HAP-1 (cell line): ENCODE results near the gene SCARB2.
A peak's percentile ranks its signal among the peaks of the same experiment; 100 is the strongest.
"Not testable (repeated sequence)": the region's sequence is repeated elsewhere in the genome, so short reads cannot be mapped to it uniquely, and the experiment has no call there.

Experiments used
- DNase-seq, 2 experiments: peaks; one replicate each; pipeline ENCODE4 v3.0.0-alpha.2; 2016 to 2020; ENCODE audit warnings: low spot score in 2 of 2
- H3K27me3 ChIP-seq: fragments of 250-450 bp; sonication (Bioruptor Pico); 2 replicates; pipeline ENCODE4 v1.5.1; 2020; ENCODE audit warnings: low read depth, mild to moderate bottlenecking, moderate library complexity
- H3K36me3 ChIP-seq: fragments of 250-450 bp; sonication (Bioruptor Pico); replicated peaks from 2 replicates; pipeline ENCODE4 v1.5.1; 2020; ENCODE audit warnings: mild to moderate bottlenecking
- H3K4me1 ChIP-seq: fragments of 250-450 bp; sonication (Bioruptor Pico); 2 replicates; pipeline ENCODE4 v1.5.1; 2020; ENCODE audit warnings: mild to moderate bottlenecking
- H3K4me3 ChIP-seq: fragments of 250-450 bp; sonication (Bioruptor Pico); 2 replicates; pipeline ENCODE4 v1.5.1; 2020; ENCODE audit warnings: mild to moderate bottlenecking, moderate library complexity
- H3K9me3 ChIP-seq: fragments of 250-450 bp; sonication (Bioruptor Pico); 2 replicates; pipeline ENCODE4 v1.5.1; 2020; ENCODE audit warnings: mild to moderate bottlenecking, moderate library complexity
- in situ Hi-C: fragments of 300-500 bp; cut with MboI; formaldehyde crosslinking; loops from 3 replicates; pipeline ENCODE4 v1.14.3; 2020; ENCODE audit warnings: low sequenced_read_pairs, inconsistent platforms, mixed read lengths

Gene SCARB2

GRCh38 chr4:76213415-76214176 lies at the start of gene SCARB2:
SCARB2 (minus strand) TSS chr4:76213824; CDS start chr4:76213543, 281 bp downstream.
- peaks cover 21% of the 10 kb centered on the region for H3K4me1 ChIP-seq
- H3K27me3 ChIP-seq = no peaks in the 10 kb centered on the region; the same call in 1 of the 2 replicates
- in situ Hi-C loops = no loop called here
- H3K4me3 ChIP-seq = peak within 1 kb of the TSS; percentile 59
- 0 out of 2 replicates have a peak, but pooled peaks cover 2% of the 10 kb centered on the region for H3K36me3 ChIP-seq
- peak; percentile 66 to 82 for DNase-seq
- no peaks in the 10 kb centered on the region for H3K9me3 ChIP-seq

GRCh38 chr4:76260571-76260970 lies 46.9 kb upstream of the SCARB2 start:
- no peaks in the 10 kb centered on the region for H3K9me3 ChIP-seq
- no peaks in the 10 kb centered on the region for H3K4me1 ChIP-seq
- no peak overlapping the region for H3K4me3 ChIP-seq
- no peak for DNase-seq
- in situ Hi-C loops = no loop called here
- H3K27me3 ChIP-seq = peaks cover 16% of the 10 kb centered on the region
- H3K36me3 ChIP-seq = no peaks in the 10 kb centered on the region

DNA sequence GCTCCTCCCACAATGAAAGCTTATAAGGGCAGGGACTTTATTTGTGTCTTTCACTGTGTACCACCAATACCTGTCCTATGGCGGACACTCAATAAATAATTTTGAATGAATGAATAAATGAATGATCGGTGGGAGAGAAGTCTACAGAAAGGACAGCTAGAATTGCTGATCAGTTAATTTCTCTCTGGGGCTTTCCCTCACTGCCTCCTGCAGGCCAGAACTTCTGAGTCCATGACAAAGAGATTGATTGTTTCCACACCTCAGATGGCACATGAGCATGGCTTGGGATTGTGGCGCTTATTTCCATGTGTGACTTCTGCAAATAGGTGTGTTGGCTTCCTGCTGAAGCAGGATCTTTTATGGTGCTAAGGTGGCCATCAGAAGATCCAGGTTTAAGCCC lies 44.2 kb upstream of the SCARB2 start:
- H3K4me3 ChIP-seq = no peak overlapping the region
- no peak for DNase-seq
- in situ Hi-C loops = no loop called here

GRCh38 chr4:76256968-76257367 lies 43.3 kb upstream of the SCARB2 start:
- Histone ChIP-seq H3K36me3 (no peaks in the 10 kb centered on the region), H3K4me1 (no peaks in the 10 kb centered on the region), H3K4me3 (no peak overlapping the region), H3K27me3 (peaks cover 15% of the 10 kb centered on the region), H3K9me3 (no peaks in the 10 kb centered on the region)
- in situ Hi-C loops = no loop called here
- DNase-seq = no peak

More for the DNA sequence above, 44.2 kb upstream of the SCARB2 start:
- H3K9me3 ChIP-seq = no peaks in the 10 kb centered on the region
- no peaks in the 10 kb centered on the region for H3K4me1 ChIP-seq
- no peaks in the 10 kb centered on the region for H3K36me3 ChIP-seq
- H3K27me3 ChIP-seq = peaks cover 16% of the 10 kb centered on the region

- Histone ChIP-seq H3K4me1 (peaks cover 4% of the 10 kb centered on the region), H3K36me3 (no peaks in the 10 kb centered on the region), H3K4me3 (no peak overlapping the region), H3K9me3 (no peaks in the 10 kb centered on the region), H3K27me3 (peaks cover 11% of the 10 kb centered on the region)
- no peak for DNase-seq
- in situ Hi-C loops = no loop called here
Measured at GRCh38 chr4:76256032-76256431, 42.4 kb upstream of the SCARB2 start.

GRCh38 chr4:76253511-76253910 lies 39.9 kb upstream of the SCARB2 start:
- no peak overlapping the region for H3K4me3 ChIP-seq
- H3K9me3 ChIP-seq = no peaks in the 10 kb centered on the region
- H3K36me3 ChIP-seq = no peaks in the 10 kb centered on the region
- peaks cover 6% of the 10 kb centered on the region for H3K4me1 ChIP-seq
- peaks cover 27% of the 10 kb centered on the region for H3K27me3 ChIP-seq
- DNase-seq = no peak
- in situ Hi-C loops = no loop called here

DNA sequence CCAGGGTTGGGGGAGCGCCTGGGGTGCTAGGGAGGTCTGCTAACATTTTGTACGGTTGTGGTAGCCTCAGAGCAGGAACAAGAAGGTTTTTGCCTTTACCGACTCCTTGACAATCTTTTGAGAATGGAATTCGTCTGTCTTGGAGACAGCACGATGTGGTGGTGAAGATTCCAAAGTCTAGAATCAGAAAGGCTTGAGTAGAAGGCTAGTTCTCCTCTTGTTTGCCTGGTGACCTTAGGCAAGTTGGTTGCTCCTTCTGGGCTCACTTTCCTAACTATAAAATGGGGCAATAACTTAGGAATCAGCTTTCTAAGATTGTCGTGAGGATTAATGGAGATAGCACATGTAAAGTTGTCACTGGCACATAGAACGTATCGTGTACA lies 38.6 kb upstream of the SCARB2 start:
- no peak overlapping the region for H3K4me3 ChIP-seq
- H3K27me3 ChIP-seq = peaks cover 29% of the 10 kb centered on the region

DNA sequence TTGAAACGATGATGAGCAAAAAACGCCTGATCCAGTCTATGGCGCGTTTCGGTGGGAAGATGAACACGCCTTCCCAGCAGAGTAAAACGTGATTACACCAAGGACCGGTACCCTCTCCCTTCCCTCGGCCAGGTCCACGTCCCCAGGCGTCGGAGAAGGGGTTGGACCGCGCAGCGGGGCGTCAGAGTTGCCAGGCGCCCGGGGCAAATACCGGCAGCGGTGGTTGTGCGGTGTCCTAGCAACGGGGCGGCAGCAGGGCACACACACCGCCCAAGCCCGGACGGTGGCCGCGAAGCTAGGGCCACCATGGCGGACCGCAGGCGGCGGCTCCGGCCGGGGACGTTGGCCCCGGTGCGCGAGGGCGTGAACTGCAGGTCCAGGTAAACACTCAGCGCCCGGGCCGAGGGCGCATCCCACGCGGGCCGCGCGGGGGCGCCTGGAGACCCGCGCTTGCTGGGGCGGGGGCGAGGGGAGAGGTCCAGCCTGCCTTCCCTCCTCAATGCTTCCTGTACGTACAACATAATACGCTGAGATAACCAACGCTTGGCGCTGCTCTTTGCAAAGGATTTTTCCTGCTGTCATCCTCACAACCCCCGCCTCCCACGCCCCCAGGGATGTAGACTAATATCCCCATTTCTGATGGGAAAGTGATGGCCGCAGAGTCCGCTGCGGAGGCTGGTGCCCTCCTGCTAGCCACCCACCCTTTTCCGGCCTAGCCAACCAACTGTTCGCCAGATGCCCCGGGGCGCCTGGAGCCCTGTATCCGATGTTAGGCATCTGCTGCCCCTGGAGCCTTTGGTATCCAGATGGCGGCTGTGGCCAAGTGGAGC lies 38.0 kb upstream of the SCARB2 start, which contains the start of gene FAM47E:
FAM47E (plus strand) TSS at position 281 of the 830 bp plus-strand sequence; CDS start at position 307, 26 bp downstream.
- Histone ChIP-seq H3K36me3 (no peaks in the 10 kb centered on the region), H3K4me3 (peak within 1 kb of the TSS; percentile 30), H3K4me1 (peaks cover 6% of the 10 kb centered on the region), H3K9me3 (no peaks in the 10 kb centered on the region), H3K27me3 (peaks cover 29% of the 10 kb centered on the region)
- in situ Hi-C loops = no loop called here
- DNase-seq = peak; percentile 40 to 84

More for the DNA sequence above, 38.6 kb upstream of the SCARB2 start:
- Histone ChIP-seq H3K36me3 (no peaks in the 10 kb centered on the region), H3K4me1 (peaks cover 6% of the 10 kb centered on the region), H3K9me3 (no peaks in the 10 kb centered on the region)
- no peak for DNase-seq
- in situ Hi-C loops = no loop called here

GRCh38 chr4:76250962-76251361 lies 37.3 kb upstream of the SCARB2 start:
- Histone ChIP-seq H3K4me1 (peaks cover 6% of the 10 kb centered on the region), H3K9me3 (no peaks in the 10 kb centered on the region), H3K4me3 (peak overlapping the region; percentile 30), H3K27me3 (peaks cover 29% of the 10 kb centered on the region), H3K36me3 (no peaks in the 10 kb centered on the region)
- no peak for DNase-seq
- in situ Hi-C loops = no loop called here

DNA sequence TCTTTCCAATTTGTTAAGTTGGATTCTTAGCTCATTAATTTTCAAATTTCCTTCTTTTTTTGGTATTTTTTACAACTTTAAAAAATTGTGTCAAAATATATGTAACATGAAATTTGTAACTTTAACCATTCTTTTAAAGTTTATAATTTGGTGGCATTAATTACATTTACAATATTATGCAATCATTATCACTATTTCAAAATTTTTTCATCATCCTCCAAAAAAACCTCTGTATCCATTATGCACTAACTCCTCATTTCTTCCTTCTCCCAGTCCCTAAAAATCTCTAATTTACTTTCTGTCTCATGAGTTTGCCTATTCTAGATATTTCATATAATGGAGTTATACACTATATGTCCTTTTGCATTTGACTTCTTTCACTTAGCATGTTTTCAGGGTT lies 33.2 kb upstream of the SCARB2 start:
- Histone ChIP-seq H3K4me3 (no peak overlapping the region), H3K36me3 (no peaks in the 10 kb centered on the region), H3K4me1 (peaks cover 6% of the 10 kb centered on the region), H3K9me3 (no peaks in the 10 kb centered on the region), H3K27me3 (peaks cover 28% of the 10 kb centered on the region)
- in situ Hi-C loops = no loop called here
- DNase-seq = no peak

DNA sequence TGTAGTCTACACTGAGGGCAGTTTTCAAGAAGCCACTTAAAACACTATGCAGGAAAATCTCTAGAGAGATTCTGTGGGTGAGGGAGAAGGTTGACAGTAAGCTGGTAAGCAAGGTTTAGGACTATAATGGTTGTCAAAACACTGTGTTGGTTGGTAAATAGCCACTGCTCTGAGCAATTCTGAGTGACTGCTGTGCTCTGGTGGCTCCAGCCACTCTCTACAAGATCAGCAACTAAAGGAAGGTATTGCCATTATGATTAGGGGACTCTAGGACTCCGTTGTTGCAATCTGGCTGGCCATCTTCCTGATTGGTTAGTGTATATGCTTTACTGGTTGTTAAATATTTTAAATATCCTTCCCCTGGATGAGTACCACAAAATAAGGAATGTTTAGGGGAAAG lies 32.4 kb upstream of the SCARB2 start:
- Histone ChIP-seq H3K9me3 (no peaks in the 10 kb centered on the region; the same call in 1 of the 2 replicates), H3K36me3 (no peaks in the 10 kb centered on the region), H3K27me3 (peaks cover 27% of the 10 kb centered on the region), H3K4me1 (peaks cover 2% of the 10 kb centered on the region), H3K4me3 (no peak overlapping the region)
- no peak for DNase-seq
- in situ Hi-C loops = no loop called here

DNA sequence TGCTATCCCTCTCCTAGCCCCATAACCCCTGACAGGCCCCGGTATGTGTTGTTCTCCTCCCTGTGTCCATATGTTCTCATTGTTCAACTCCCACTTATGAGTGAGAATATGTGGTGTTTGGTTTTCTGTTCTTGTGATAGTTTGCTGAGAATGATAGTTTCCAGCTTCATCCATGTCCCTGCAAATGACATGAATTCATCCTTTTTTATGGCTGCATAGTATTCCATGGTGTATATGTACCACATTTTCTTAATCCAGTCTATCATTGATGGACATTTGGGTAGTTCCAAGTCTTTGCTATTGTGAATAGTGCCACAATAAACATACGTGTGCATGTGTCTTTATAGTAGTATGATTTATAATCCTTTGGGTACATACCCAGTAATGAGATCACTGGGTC lies 30.3 kb upstream of the SCARB2 start:
- H3K36me3 ChIP-seq, H3K4me3 ChIP-seq, DNase-seq, H3K4me1 ChIP-seq, in situ Hi-C loops, H3K9me3 ChIP-seq: not testable (repeated sequence)
- H3K27me3 ChIP-seq = peaks cover 12% of the 10 kb centered on the region; the same call in 1 of the 2 replicates

DNA sequence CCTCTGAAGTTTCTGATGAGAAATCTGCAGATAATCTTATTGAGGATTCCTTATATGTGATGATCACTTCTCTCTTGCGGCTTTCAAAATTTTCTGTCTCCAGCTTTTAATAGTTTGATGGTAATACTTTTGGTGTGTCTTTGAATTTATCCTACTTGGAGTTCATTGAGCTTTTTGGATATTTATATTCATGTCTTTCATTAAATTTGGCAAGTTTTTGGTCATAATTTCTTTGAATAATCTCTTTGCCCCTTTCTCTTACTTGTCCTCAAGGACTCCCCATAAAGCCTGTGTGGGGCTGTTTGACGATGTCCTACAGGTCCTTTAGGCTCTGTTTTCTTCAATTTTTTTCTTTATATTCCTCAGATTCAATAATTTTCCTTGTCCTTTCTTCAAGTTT lies 26.6 kb upstream of the SCARB2 start:
- Histone ChIP-seq H3K4me1 (no peaks in the 10 kb centered on the region), H3K36me3 (no peaks in the 10 kb centered on the region), H3K9me3 (peaks cover 4% of the 10 kb centered on the region; the same call in 1 of the 2 replicates), H3K4me3 (no peak overlapping the region), H3K27me3 (peaks cover 5% of the 10 kb centered on the region; the same call in 1 of the 2 replicates)
- in situ Hi-C loops = no loop called here
- DNase-seq = no peak

GRCh38 chr4:76238701-76239100 lies 25.1 kb upstream of the SCARB2 start:
- Histone ChIP-seq H3K27me3 (peaks cover 3% of the 10 kb centered on the region; the same call in 1 of the 2 replicates), H3K4me3 (no peak overlapping the region), H3K36me3 (no peaks in the 10 kb centered on the region), H3K4me1 (no peaks in the 10 kb centered on the region), H3K9me3 (peaks cover 4% of the 10 kb centered on the region; the same call in 1 of the 2 replicates)
- no peak for DNase-seq
- in situ Hi-C loops = no loop called here
